Subcutaneous abdominal adipose tissue (tissue), 5 donors: ENCODE results near the gene APLN.
A peak's percentile ranks its signal among the peaks of the same experiment; 100 is the strongest.

ENCODE experiments used
- H3K27ac ChIP-seq: one replicate; pipeline ENCODE4 v1.7.0; 2013; ENCODE audit warnings: low read depth, mild to moderate bottlenecking, inconsistent platforms, low read length, moderate library complexity
- H3K27me3 ChIP-seq, 5 donors: one replicate each; pipeline ENCODE4 v1.7.0; 2013; ENCODE audit warnings: low read length in 5 of 5, inconsistent platforms in 1 of 5; ENCODE audit not compliant: control insufficient read depth in 5 of 5, insufficient read depth in 4 of 5
- H3K36me3 ChIP-seq, 5 donors: one replicate each; pipeline ENCODE4 v1.7.0; 2013; ENCODE audit warnings: low read length in 5 of 5; ENCODE audit not compliant: control insufficient read depth in 5 of 5, insufficient read depth in 5 of 5
- H3K4me1 ChIP-seq, 5 donors: one replicate each; pipeline ENCODE4 v1.7.0; 2013; ENCODE audit warnings: low read length in 5 of 5, mild to moderate bottlenecking in 3 of 5, moderate library complexity in 1 of 5; ENCODE audit not compliant: control insufficient read depth in 5 of 5, insufficient read depth in 5 of 5
- H3K4me3 ChIP-seq, 5 donors: one replicate each; pipeline ENCODE4 v1.7.0; 2013; ENCODE audit warnings: low read length in 5 of 5, low read depth in 1 of 5
- H3K9ac ChIP-seq, 5 donors: one replicate each; pipeline ENCODE4 v1.7.0; 2013; ENCODE audit warnings: low read length in 5 of 5, mild to moderate bottlenecking in 4 of 5, moderate library complexity in 3 of 5
- H3K9me3 ChIP-seq, 5 donors: one replicate each; pipeline ENCODE4 v1.7.0; 2013; ENCODE audit warnings: low read length in 5 of 5; ENCODE audit not compliant: control insufficient read depth in 5 of 5
- donor health status: healthy.
- donor health status: healthy.
- donor health status: healthy.
- donor health status: healthy.
- donor health status: healthy.

Gene APLN

GRCh38 chrX:129632443-129632842, 22.3 kb downstream of the APLN start:
- Histone ChIP-seq H3K27me3 (peaks cover 0 to 17% (median 7%) of the 10 kb centered on the region in 5 donors), H3K9ac (no peak overlapping the region), H3K9me3 (no peaks in the 10 kb centered on the region), H3K4me3 (no peak overlapping the region), H3K4me1 (peaks cover 0 to 13% (median 10%) of the 10 kb centered on the region in 5 donors), H3K36me3 (no peaks in the 10 kb centered on the region), H3K27ac (no peak overlapping the region)

GRCh38 chrX:129631849-129632248, 22.9 kb downstream of the APLN start:
- no peak overlapping the region for H3K4me3 ChIP-seq
- H3K9me3 ChIP-seq = no peaks in the 10 kb centered on the region
- no peak overlapping the region for H3K9ac ChIP-seq

GRCh38 chrX:129629837-129630236, 24.9 kb downstream of the APLN start:
- Histone ChIP-seq H3K4me1 (peaks cover 0 to 11% (median 10%) of the 10 kb centered on the region in 5 donors), H3K9ac (peak overlapping the region in 1 of 5 donors; percentile 6), H3K9me3 (no peaks in the 10 kb centered on the region), H3K27ac (peak overlapping the region; percentile 31), H3K4me3 (no peak overlapping the region), H3K36me3 (no peaks in the 10 kb centered on the region), H3K27me3 (peaks cover 0 to 9% (median 2%) of the 10 kb centered on the region in 5 donors)

More at GRCh38 chrX:129631849-129632248, 22.9 kb downstream of the APLN start:
- Histone ChIP-seq H3K27ac (no peak overlapping the region), H3K27me3 (peaks cover 0 to 17% (median 7%) of the 10 kb centered on the region in 5 donors), H3K4me1 (peaks cover 0 to 11% (median 10%) of the 10 kb centered on the region in 5 donors), H3K36me3 (no peaks in the 10 kb centered on the region)

- Histone ChIP-seq H3K9ac (no peak overlapping the region), H3K4me1 (peaks cover 0 to 15% (median 10%) of the 10 kb centered on the region in 5 donors)
Observed at GRCh38 chrX:129626026-129626425, 28.7 kb downstream of the APLN start.

GRCh38 chrX:129622757-129623301, 31.9 kb downstream of the APLN start:
- Histone ChIP-seq H3K9me3 (no peaks in the 10 kb centered on the region), H3K27ac (no peak overlapping the region), H3K4me3 (no peak overlapping the region), H3K36me3 (no peaks in the 10 kb centered on the region), H3K9ac (no peak overlapping the region), H3K4me1 (peaks cover 0 to 5% (median 0%) of the 10 kb centered on the region in 5 donors), H3K27me3 (peaks cover 4 to 15% (median 13%) of the 10 kb centered on the region in 5 donors)

More at GRCh38 chrX:129626026-129626425, 28.7 kb downstream of the APLN start:
- H3K27me3 ChIP-seq = peaks cover 6 to 16% (median 9%) of the 10 kb centered on the region in 5 donors
- no peak overlapping the region for H3K4me3 ChIP-seq
- no peak overlapping the region for H3K27ac ChIP-seq
- H3K36me3 ChIP-seq = no peaks in the 10 kb centered on the region
- no peaks in the 10 kb centered on the region for H3K9me3 ChIP-seq

GRCh38 chrX:129618997-129619396, 35.8 kb downstream of the APLN start:
- Histone ChIP-seq H3K27ac (no peak overlapping the region), H3K9ac (no peak overlapping the region)

GRCh38 chrX:129617420-129617819, 37.3 kb downstream of the APLN start:
- Histone ChIP-seq H3K36me3 (no peaks in the 10 kb centered on the region), H3K9me3 (no peaks in the 10 kb centered on the region), H3K9ac (no peak overlapping the region), H3K4me1 (peaks cover 0 to 6% (median 0%) of the 10 kb centered on the region in 5 donors), H3K27ac (no peak overlapping the region), H3K27me3 (peaks cover 4 to 21% (median 11%) of the 10 kb centered on the region in 5 donors), H3K4me3 (no peak overlapping the region)

More at GRCh38 chrX:129618997-129619396, 35.8 kb downstream of the APLN start:
- Histone ChIP-seq H3K4me1 (peaks cover 0 to 11% (median 0%) of the 10 kb centered on the region in 5 donors), H3K27me3 (peaks cover 10 to 26% (median 15%) of the 10 kb centered on the region in 5 donors), H3K9me3 (no peaks in the 10 kb centered on the region), H3K4me3 (no peak overlapping the region), H3K36me3 (no peaks in the 10 kb centered on the region)

GRCh38 chrX:129614481-129615255, 40.1 kb downstream of the APLN start:
- Histone ChIP-seq H3K27me3 (peaks cover 4 to 13% (median 7%) of the 10 kb centered on the region in 5 donors), H3K27ac (no peak overlapping the region), H3K4me1 (peaks cover 0 to 6% (median 0%) of the 10 kb centered on the region in 5 donors), H3K9me3 (peaks cover 2 to 10% (median 6%) of the 10 kb centered on the region in 5 donors), H3K9ac (no peak overlapping the region), H3K36me3 (no peaks in the 10 kb centered on the region), H3K4me3 (no peak overlapping the region)

- H3K36me3 ChIP-seq = no peaks in the 10 kb centered on the region
- H3K27ac ChIP-seq = no peak overlapping the region
- H3K9me3 ChIP-seq = peaks cover 2 to 10% (median 6%) of the 10 kb centered on the region in 5 donors
- no peak overlapping the region for H3K4me3 ChIP-seq
- peaks cover 0 to 6% (median 0%) of the 10 kb centered on the region in 5 donors for H3K4me1 ChIP-seq
- H3K9ac ChIP-seq = no peak overlapping the region
- H3K27me3 ChIP-seq = peaks cover 3 to 13% (median 7%) of the 10 kb centered on the region in 5 donors
Observed at GRCh38 chrX:129613596-129613995, 41.2 kb downstream of the APLN start.

- Histone ChIP-seq H3K27me3 (peaks cover 4 to 15% (median 7%) of the 10 kb centered on the region in 5 donors), H3K9me3 (peaks cover 2 to 10% (median 6%) of the 10 kb centered on the region in 5 donors), H3K27ac (no peak overlapping the region)
Observed at GRCh38 chrX:129612396-129612795, 42.4 kb downstream of the APLN start.

More at GRCh38 chrX:129612396-129612795, 42.4 kb downstream of the APLN start:
- Histone ChIP-seq H3K4me3 (no peak overlapping the region), H3K36me3 (no peaks in the 10 kb centered on the region), H3K9ac (no peak overlapping the region), H3K4me1 (peaks cover 0 to 3% (median under 1%) of the 10 kb centered on the region in 5 donors)
